GM06990 (cell line): ENCODE results near the gene RGS10.

ENCODE experiments used
- DNase-seq: peaks from one replicate; pipeline ENCODE4 v3.0.0-alpha.2; 2011; ENCODE audit not compliant: insufficient read length; ENCODE audit errors: extremely low read depth
- H3K27me3 ChIP-seq: replicated peaks from 2 replicates; pipeline ENCODE4 v1.6.0; 2011; ENCODE audit warnings: low read length; ENCODE audit not compliant: control insufficient read depth, insufficient read depth
- H3K36me3 ChIP-seq: 2 replicates; pipeline ENCODE4 v1.5.1; 2011; ENCODE audit warnings: low read length; ENCODE audit not compliant: control insufficient read depth, insufficient read depth
- H3K4me3 ChIP-seq: replicated peaks from 2 replicates; pipeline ENCODE4 v1.5.1; 2011; ENCODE audit warnings: low read depth, mild to moderate bottlenecking, control low read depth, low read length
- TF ChIP-seq, protein P1 (sequence below): IDR thresholded peaks from 2 replicates; pipeline ENCODE4 v1.5.1; 2011; ENCODE audit warnings: low read length, control low read depth, mild to moderate bottlenecking, inconsistent platforms; ENCODE audit not compliant: insufficient read depth, poor library complexity, severe bottlenecking

Gene RGS10

DNA sequence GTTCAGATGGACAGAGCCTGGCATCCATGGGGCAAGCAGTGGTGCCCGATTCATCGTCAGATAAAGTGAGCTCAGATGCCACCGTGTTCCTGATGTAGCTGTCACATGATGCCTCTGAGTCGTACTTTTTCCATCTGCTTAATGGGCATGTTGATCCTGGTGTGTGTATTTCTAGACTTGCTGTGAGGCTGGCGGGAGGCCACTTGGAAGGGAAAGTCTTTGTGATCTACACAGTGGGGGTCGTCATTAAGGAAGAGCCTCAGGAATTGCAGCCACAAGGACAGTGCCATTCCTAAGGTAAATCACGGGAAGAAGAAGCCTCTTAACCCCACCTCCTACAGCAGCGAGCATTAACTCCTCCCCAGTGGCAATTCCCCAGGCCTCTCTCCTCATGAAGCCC lies 63.0 kb downstream of the RGS10 start:
- Histone ChIP-seq H3K36me3 (no peaks in the 10 kb centered on the region), H3K4me3 (no peak overlapping the region), H3K27me3 (no peaks in the 10 kb centered on the region)
- TF ChIP-seq, protein P1, sequence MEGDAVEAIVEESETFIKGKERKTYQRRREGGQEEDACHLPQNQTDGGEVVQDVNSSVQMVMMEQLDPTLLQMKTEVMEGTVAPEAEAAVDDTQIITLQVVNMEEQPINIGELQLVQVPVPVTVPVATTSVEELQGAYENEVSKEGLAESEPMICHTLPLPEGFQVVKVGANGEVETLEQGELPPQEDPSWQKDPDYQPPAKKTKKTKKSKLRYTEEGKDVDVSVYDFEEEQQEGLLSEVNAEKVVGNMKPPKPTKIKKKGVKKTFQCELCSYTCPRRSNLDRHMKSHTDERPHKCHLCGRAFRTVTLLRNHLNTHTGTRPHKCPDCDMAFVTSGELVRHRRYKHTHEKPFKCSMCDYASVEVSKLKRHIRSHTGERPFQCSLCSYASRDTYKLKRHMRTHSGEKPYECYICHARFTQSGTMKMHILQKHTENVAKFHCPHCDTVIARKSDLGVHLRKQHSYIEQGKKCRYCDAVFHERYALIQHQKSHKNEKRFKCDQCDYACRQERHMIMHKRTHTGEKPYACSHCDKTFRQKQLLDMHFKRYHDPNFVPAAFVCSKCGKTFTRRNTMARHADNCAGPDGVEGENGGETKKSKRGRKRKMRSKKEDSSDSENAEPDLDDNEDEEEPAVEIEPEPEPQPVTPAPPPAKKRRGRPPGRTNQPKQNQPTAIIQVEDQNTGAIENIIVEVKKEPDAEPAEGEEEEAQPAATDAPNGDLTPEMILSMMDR, result no peak
- DNase-seq, result no peak

DNA sequence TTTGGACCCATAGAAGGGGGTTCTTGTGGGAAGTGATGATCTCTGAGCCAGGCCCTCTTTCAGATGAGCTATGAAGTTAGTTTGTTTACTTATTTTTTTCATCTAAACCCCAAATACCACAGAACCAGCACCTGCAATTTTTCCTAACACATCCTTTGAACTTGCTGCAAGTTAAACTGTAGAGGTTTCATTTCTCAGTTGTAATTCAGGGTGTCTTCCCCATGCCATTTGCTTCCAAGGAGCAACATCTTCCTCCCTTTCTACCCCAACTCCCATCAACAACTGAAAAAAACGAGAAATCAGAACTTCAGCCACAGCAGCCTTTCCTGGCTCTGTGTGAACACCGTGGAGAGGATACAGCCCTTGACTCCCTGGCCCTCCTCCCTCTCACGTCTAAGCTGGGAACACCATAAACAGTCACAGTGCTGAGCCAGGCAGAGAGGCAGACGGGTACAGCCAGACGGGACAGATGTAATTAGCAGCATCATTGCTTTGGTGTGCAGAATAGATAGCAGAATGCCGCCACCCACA lies 63.6 kb downstream of the RGS10 start:
- Histone ChIP-seq H3K36me3 (no peaks in the 10 kb centered on the region), H3K4me3 (no peak overlapping the region), H3K27me3 (no peaks in the 10 kb centered on the region)
- DNase-seq, result no peak
- TF ChIP-seq, protein P1, result no peak

DNA sequence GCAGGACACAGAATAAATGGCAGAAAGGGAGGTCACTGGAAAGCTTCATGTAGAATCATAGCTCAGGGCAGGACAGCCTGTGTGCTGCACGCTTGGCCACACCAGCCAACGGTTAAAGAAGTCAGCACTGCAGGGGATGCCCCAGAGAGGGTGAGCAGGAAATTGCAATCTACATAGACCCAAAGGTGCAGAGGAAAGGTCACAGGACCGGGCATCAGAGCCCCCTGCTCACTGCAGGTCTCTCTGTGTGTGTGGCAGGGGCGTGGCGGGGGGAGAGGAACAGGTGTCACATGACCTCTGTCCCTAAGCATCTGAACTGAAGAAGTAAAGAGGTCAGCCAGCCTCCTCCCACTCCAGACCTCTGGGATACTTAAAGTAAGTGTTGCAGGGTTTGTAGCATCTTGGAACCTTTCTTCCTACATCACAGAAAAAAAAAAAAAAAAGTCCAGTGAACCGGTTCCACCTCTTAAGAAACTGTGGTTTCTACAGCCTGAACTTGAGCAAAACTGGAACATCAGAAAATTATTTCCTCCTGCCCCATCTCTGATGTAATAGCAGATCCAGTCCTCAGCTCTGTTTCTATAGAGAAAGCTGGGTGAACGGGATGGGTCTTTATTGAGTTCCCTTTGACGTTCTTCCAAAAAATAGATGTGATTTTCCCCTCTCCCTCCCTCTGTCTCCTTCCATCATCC lies 64.3 kb downstream of the RGS10 start:
- peak; percentile 68 for DNase-seq
- H3K36me3 ChIP-seq, result no peaks in the 10 kb centered on the region
- peak overlapping the region; percentile 39 for H3K4me3 ChIP-seq
- TF ChIP-seq, protein P1, result no peak
- no peaks in the 10 kb centered on the region for H3K27me3 ChIP-seq

DNA sequence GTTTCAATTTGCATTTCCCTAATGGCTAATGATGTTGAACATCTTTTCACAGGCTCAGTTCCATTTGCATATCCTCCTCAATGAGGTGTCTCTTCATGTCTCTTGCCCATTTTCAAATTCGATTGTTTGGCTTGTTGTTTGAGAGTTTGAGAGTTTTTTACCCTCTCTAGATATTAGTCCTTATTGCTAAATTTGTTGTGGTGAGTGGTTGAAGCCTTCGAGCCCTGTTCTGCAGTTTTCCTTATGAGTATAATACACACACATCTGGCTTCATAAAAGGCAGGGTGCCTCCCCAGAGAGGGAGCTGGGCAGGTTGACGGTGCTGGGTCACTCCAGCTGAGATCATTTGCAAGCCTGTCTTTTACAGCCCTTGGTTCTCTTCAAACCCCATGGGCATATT lies 65.1 kb downstream of the RGS10 start:
- peak; percentile 55 for DNase-seq
- H3K36me3 ChIP-seq, result no peaks in the 10 kb centered on the region
- TF ChIP-seq, protein P1, result no peak
- H3K4me3 ChIP-seq, result peak overlapping the region; percentile 39
- no peaks in the 10 kb centered on the region for H3K27me3 ChIP-seq

DNA sequence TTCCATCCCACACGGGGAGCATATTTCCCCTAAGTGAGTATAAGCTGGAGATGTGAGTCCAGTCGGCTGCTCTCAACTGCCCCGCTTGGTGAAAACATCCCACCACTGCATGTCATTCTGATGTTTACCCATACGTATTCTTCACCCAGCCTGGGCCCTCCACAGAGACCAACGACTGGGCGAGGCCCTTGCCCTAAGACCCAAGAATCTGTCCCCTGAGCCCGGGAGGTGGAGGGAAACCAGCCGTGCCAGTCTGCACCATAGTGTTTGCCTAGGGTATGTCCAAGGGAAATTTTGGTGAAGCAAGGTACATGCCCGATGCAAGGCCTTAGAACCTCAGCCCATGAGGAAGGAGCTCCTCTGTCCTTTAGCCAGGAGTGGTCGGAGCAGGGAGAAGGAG lies 67.9 kb downstream of the RGS10 start:
- no peaks in the 10 kb centered on the region for H3K27me3 ChIP-seq
- no peaks in the 10 kb centered on the region for H3K36me3 ChIP-seq
- H3K4me3 ChIP-seq, result no peak overlapping the region
- no peak for DNase-seq
- TF ChIP-seq, protein P1, result no peak

DNA sequence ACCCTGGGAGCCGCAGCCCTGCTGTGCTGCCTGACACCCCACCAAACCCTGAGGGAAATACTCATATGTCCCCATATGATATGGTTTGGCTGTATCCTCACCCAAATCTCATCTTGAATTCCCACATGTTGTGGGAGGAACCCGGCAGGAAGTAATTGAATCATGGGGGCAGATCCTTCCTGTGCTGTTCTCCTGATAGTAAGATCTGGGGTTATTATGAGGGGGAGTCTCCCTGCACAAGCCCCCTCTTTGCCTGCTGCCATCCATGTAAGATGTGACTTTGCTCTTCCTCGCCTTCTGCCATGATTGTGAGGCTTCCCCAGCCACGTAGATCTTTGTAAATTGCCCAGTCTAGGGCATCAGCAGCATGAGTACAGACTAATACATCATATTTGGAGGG lies 68.7 kb downstream of the RGS10 start:
- Histone ChIP-seq H3K4me3 (no peak overlapping the region), H3K36me3 (no peaks in the 10 kb centered on the region), H3K27me3 (no peaks in the 10 kb centered on the region)
- DNase-seq, result no peak
- TF ChIP-seq, protein P1, result no peak
